H1 (cell line): Measurements from ENCODE around the gene AOPEP.

Source experiments
- JUND ChIP-seq: IDR thresholded peaks from 2 replicates; pipeline ENCODE4 v1.6.1; 2011; ENCODE audit warnings: mild to moderate bottlenecking, improper control_type of control experiment, low read length
- YY1 ChIP-seq: IDR thresholded peaks from 2 replicates; pipeline ENCODE4 v1.6.1; 2011; ENCODE audit warnings: low read depth, mild to moderate bottlenecking, low read length

DNA sequence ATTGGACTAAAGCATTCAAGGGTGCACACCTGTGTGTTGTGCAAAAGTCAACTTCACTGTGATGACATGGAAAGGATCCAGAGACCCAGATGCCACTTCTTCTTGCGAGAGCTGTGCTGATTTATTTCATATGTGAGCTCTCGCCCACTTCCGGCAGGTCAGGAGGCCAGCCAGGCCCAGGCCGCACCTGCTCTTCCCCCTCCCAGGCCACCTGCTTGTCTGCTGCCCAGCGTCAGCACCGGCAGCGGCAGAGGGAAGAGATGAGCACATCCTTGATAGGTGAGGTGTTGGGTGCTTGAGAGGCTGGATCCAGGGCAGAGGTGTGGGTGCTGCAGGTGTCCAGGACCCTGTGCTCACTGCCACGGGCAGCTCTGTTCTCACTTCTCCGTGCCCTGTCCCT, 348.1 kb downstream of the AOPEP start:
- no peak for TF ChIP-seq YY1
- no peak for TF ChIP-seq JUND
